Right cardiac atrium (tissue), 5 donors: Measurements from ENCODE around the gene CELF1. TPM values are rescaled to one million over a fixed set of nuclear protein-coding genes. Genes with fewer than 3 reads are reported as not detected.
"Not testable (repeated sequence)": the region's sequence is repeated elsewhere in the genome, so short reads cannot be mapped to it uniquely, and the experiment has no call there.

Experiments used
- ATAC-seq, 2 donors: fragments of 200-7000 bp; cut with Tn5 transposase; one replicate each; pipeline versions ENCODE4 v1.8.0 to v1.9.1; 2020; ENCODE audit warnings: moderate library complexity in 2 of 2, mild to moderate bottlenecking in 1 of 2
- DNase-seq, 3 donors: peaks; one replicate each; pipeline ENCODE4 v3.0.0-alpha.2; 2020
- H3K27ac ChIP-seq: one replicate; pipeline ENCODE4 v1.5.1; 2013; ENCODE audit warnings: mild to moderate bottlenecking, low read length, control low read depth, moderate library complexity
- H3K27me3 ChIP-seq: one replicate; pipeline ENCODE4 v1.6.1; 2013; ENCODE audit not compliant: control insufficient read depth, insufficient read depth
- H3K4me1 ChIP-seq: one replicate; pipeline ENCODE4 v1.6.1; 2013; ENCODE audit warnings: low read length; ENCODE audit not compliant: control insufficient read depth, insufficient read depth
- H3K4me3 ChIP-seq: one replicate; pipeline ENCODE4 v1.5.1; 2013; ENCODE audit warnings: low read length, control low read depth
- H3K9me3 ChIP-seq: one replicate; pipeline ENCODE4 v1.6.1; 2013; ENCODE audit warnings: low read length; ENCODE audit not compliant: control insufficient read depth
- WGBS: extraction: QIAGEN DNeasy Blood & Tissue Kit; methylation state at CpG from one replicate; pipeline ENCODE4 v1.1.7; 2013; 5-methylcytosine and 5-hydroxymethylcytosine counted together
- intact Hi-C, 4 donors: fragments of 100-400 bp; cut with DNase I; formaldehyde crosslinking; loops; one replicate each; pipeline versions ENCODE4 v1.11.0 to v1.14.0; 2022 to 2023
- polyA plus RNA-seq: library from polyadenylated mRNA; stranded (reverse); fragments of 200-250 nt; gene quantifications from one replicate; pipeline ENCODE4 v1.2.3, GENCODE V29; 2013
- total RNA-seq, 4 donors: library from RNA; stranded (reverse); fragmentation: NEBNext Ultra II Directional; extraction: Animal tissue kit (Norgen Biotek cat#: 25700); gene quantifications; one replicate each; pipeline ENCODE4 v1.2.1, GENCODE V29; 2021
- donor health status: healthy with polysubstance abuse.
- donor health status: DM: no; HTN: yes; CAD: no.
- donor health status: DM: no; HTN: no; CAD: no.
- donor health status: DM: no; HTN: yes; CAD: no; lungs with severe emphysema.
- donor health status: DM: yes; HTN: yes; CAD: no.

Gene CELF1
- total and polyA plus RNA-seq, 5 donors = 26.9 to 79.8 (median 70.7) TPM

DNA sequence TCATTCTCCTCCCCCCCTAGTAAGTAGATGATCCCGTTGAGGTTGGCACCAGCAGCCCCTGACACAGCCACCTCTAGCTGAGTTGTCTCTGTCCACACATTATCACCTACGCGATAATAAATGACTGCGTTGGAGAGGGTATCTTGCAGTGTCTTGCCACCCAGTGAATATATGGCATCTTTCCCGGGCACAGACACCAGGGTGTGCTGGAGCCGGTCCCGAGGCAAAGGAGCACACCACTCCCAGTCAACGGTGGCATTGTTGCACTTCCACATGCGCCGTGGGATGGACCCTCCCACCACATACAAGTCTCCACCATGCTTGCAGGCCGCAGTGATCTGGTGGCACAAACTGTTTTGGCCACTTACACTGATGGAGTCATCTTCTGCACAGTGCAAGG, 20.4 kb upstream of the CELF1 start:
- whole genome bisulfite sequencing = 71% methylated on average over 11 of the region's 11 CpGs
- DNase-seq (peak in 2 of 3 donors; percentile 64 to 67), ATAC-seq (peak; percentile 83 to 90)

DNA sequence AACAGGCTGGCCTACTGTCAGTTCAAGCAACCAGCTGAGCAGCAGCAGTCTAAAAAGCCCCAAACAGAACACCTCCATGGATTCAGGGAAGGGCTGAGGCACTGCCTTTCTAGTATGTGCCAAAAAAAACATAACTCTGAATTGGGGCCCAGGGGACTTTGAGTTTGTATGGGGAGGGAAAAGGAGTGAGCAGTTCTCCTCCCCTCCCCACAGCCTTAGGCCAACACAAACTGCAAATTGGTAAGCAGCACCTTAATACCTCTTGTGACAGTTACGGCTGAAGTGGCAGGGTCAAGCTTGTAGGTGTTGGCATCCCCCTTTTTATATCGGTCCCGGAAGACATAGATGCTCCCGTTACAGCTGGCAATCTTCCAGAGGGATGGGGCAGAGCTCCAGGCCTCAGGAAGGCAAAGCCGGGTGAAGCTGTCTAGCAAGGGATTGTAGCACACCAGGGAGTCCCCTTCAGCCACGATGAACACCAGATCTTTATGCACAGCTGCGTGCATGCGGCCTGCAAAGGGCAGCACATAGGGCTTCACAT, 19.9 kb upstream of the CELF1 start:
- no peak for DNase-seq
- 32% methylated on average over 8 of the region's 8 CpGs for WGBS

More for the DNA sequence above, 20.4 kb upstream of the CELF1 start:
- Histone ChIP-seq H3K4me3 (no peak overlapping the region), H3K4me1 (peaks cover 15% of the 10 kb centered on the region), H3K27me3 (no peaks in the 10 kb centered on the region), H3K27ac (no peak overlapping the region), H3K9me3 (no peaks in the 10 kb centered on the region)
- intact Hi-C loops = no loop called here

DNA sequence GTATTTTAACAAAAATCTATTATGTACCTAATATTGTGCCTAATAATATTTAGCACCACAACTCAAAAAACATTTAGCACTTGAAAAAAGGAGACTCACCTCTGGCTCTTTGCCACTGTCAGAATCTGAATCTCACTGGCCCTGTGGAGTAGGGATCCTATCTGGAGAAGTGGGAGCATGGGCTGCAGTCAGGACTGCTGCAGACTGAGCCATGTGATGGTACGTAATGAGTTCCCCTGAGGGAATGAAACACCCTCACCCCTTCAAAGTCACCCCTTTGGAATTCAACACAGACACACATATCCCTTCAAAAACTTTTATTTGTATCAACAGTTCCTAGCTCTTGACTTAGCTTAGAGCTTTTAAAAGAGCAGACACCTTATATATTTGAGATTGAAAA, 19.0 kb upstream of the CELF1 start:
- no peak overlapping the region for H3K27ac ChIP-seq
- no peaks in the 10 kb centered on the region for H3K27me3 ChIP-seq
- no peak for ATAC-seq
- H3K4me1 ChIP-seq = peaks cover 9% of the 10 kb centered on the region
- intact Hi-C loops = no loop called here
- no peak overlapping the region for H3K4me3 ChIP-seq
- H3K9me3 ChIP-seq = no peaks in the 10 kb centered on the region
- 48% methylated on average over 1 of the region's 1 CpG for WGBS
- no peak for DNase-seq

More for the DNA sequence above, 19.9 kb upstream of the CELF1 start:
- Histone ChIP-seq H3K4me1 (peaks cover 13% of the 10 kb centered on the region), H3K27me3 (no peaks in the 10 kb centered on the region), H3K27ac (peak overlapping the region; percentile 40), H3K4me3 (no peak overlapping the region), H3K9me3 (no peaks in the 10 kb centered on the region)
- ATAC-seq = peak; percentile 34 to 46
- intact Hi-C loops = no loop called here

DNA sequence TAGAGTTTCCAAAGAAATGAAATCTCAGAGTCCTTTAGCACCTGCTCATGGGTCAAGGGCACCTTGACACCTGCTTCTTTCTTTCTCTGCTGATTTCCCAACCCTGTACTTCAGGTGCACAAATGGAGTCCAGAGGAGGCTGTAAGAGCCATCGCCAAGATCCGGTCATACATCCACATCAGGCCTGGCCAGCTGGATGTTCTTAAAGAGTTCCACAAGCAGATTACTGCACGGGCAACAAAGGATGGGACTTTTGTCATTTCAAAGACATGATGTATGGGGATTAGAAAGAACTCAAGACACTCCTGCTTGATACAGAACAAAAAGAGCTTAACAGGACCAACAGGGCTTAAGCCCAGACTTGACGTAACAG, 18.4 kb upstream of the CELF1 start:
- ATAC-seq (no peak), DNase-seq (no peak)
- no peaks in the 10 kb centered on the region for H3K27me3 ChIP-seq
- peaks cover 9% of the 10 kb centered on the region for H3K4me1 ChIP-seq
- H3K9me3 ChIP-seq = no peaks in the 10 kb centered on the region
- WGBS = 81% methylated on average over 4 of the region's 4 CpGs
- H3K27ac ChIP-seq = no peak overlapping the region
- intact Hi-C loops = no loop called here
- H3K4me3 ChIP-seq = no peak overlapping the region

DNA sequence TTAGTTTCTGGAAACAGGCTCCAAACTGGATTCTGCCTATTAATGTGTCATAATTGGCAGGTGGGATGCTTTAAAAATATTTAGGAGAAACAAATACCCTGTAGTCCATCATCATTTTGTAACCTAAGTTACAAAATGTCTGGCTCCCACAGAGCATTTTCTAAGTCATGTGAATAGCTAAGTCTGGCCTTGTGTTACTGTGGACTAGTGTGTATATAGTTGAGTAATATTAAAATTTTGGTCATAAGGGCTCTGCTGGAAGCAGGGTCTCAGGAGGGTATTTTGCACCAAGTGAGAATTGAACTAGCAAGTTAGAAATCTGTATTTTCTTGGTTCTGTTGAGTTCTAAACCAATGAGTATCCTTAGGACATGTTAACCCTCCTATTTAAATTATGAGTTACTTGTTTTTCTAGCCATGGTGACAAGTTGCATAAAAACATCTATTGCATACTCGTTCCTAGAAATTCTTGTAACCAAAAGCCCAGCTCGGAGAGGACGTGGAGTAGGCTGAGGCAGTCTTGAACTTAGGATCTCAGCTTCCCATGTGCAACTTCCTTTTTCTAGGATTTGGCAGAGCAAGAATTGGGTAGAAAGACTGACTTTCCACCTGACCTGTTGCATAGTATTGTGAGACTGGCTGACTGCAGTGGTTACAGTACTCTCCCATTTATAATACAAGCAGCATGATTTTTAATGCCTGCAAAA, 17.9 kb upstream of the CELF1 start:
- H3K4me3 ChIP-seq = no peak overlapping the region
- no peaks in the 10 kb centered on the region for H3K9me3 ChIP-seq
- H3K27ac ChIP-seq = no peak overlapping the region
- DNase-seq (no peak), ATAC-seq (no peak)
- intact Hi-C loops = no loop called here
- no peaks in the 10 kb centered on the region for H3K27me3 ChIP-seq
- H3K4me1 ChIP-seq = peaks cover 9% of the 10 kb centered on the region
- 87% methylated on average over 3 of the region's 3 CpGs for WGBS

DNA sequence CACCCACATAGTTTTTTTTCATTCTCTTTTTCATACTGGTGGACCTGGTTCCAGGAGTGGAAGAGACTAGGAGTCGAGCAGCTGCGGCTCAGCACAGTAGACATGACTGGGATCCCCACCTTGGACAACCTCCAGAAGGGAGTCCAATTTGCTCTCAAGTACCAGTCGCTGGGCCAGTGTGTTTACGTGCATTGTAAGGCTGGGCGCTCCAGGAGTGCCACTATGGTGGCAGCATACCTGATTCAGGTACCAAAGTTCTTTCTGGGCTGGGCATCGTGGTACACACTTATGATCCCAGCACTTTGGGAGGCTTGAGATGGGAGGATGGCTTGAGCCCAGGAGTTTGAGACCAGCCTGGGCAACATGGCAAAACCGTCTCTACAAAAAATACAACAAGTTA, 16.7 kb upstream of the CELF1 start:
- H3K27ac ChIP-seq = no peak overlapping the region
- H3K27me3 ChIP-seq = no peaks in the 10 kb centered on the region
- no peak overlapping the region for H3K4me3 ChIP-seq
- intact Hi-C loops = no loop called here
- DNase-seq (no peak), ATAC-seq (no peak)
- H3K4me1 ChIP-seq = peaks cover 9% of the 10 kb centered on the region
- no peaks in the 10 kb centered on the region for H3K9me3 ChIP-seq
- 95% methylated on average over 7 of the region's 7 CpGs for WGBS

DNA sequence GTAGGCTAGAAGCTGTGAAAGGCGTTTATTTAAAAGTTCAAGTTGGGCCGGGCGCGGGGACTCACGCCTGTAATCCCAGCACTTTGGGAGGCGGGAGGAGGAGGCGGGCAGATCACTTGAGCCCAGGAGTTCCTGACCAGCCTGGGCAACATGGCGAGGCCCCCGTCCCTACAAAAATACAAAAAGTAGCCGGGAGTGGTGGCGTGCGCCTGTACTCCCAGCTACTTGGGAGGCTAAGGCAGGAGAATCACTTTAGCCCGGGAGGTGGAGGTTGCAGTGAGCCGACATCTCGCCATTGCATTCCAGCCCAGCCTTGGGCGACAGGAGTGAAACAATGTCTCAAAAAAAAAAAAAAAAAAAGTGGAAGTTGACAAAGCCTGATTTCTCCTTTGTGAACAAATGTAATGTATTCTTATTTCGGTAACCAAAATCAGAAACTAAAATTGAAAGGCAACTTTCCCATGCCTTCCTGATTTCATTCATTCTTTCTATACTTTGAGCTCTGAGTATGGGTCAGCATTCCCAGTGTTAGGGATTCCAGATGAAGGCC, 13.3 kb upstream of the CELF1 start:
- intact Hi-C loops = no loop called here
- ATAC-seq (no peak), DNase-seq (no peak)
- H3K27me3 ChIP-seq = no peaks in the 10 kb centered on the region
- no peaks in the 10 kb centered on the region for H3K4me1 ChIP-seq
- peak overlapping the region; percentile 57 for H3K4me3 ChIP-seq
- no peak overlapping the region for H3K27ac ChIP-seq
- 47% methylated on average over 17 of the region's 17 CpGs for WGBS
- no peaks in the 10 kb centered on the region for H3K9me3 ChIP-seq

DNA sequence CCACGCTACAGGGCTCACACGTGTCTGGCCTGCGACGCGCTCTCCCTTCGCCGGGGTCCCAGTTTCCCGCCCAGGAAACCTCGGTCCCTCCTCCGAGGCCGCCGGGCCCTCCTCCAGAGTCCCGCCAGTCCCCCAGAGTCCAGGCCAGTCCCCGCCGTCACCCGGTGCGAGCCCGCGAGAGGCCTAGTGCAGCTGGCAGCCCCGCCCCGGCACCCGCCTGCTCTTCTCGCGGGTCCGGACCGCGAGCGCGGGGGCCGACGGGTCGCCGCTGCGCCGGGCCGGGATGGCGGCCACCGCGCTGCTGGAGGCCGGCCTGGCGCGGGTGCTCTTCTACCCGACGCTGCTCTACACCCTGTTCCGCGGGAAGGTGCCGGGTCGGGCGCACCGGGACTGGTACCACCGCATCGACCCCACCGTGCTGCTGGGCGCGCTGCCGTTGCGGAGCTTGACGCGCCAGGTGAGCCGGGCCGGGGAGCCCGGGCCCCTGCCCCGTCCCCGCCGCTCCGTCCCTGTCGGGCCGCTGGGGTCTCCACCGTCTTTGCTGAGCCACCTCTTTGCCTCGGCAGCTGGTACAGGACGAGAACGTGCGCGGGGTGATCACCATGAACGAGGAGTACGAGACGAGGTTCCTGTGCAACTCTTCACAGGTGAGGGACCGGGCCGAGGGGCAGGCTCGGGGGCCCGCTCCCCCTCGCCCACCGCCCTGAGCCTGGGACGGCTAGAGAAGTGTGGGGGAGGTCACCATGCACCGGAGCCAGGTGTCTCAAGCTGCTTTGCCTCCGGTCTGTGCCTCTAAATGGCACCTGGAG, 12.6 kb upstream of the CELF1 start, which contains the start of gene PTPMT1:
Gene PTPMT1, plus strand, starts transcription at position 260 of the 809 bp plus-strand sequence. Its CDS starts 24 bp downstream, at position 284.
- DNase-seq = peak; percentile 82 to 93 (median 91)
- WGBS = under 1% methylated on average over 86 of the region's 86 CpGs
- Histone ChIP-seq H3K27ac (peak within 1 kb of the TSS; percentile 4), H3K9me3 (no peaks in the 10 kb centered on the region), H3K27me3 (no peaks in the 10 kb centered on the region), H3K4me3 (peak within 1 kb of the TSS; percentile 57), H3K4me1 (no peaks in the 10 kb centered on the region)
- intact Hi-C loops = no loop called here
- ATAC-seq = peak; percentile 95 to 96

DNA sequence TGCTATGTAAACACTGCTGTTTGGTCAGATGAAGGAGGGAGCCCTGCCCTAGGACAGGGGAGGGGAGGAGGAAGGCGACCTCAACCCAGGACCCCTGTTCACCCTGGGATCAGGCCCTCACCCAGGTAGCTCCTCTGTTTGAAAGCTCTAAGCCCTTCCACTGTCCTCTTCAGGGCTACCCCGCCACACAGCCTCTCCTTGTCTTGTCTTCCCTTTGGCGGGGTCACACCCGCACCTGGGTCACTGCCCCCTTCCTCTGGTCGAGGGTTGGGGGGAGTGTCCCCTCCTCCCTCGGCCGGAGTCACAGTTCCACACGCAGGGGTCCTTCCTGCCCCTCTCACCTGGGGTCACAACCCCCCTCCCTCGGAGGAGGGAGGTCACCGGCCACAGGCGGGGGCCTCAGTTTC, 12.0 kb upstream of the CELF1 start:
- no peaks in the 10 kb centered on the region for H3K4me1 ChIP-seq
- DNase-seq = peak in 1 of 3 donors; percentile 65
- H3K4me3 ChIP-seq = peak overlapping the region; percentile 57
- H3K27ac ChIP-seq = peak overlapping the region; percentile 4
- intact Hi-C loops = no loop called here
- ATAC-seq = no peak
- H3K27me3 ChIP-seq = no peaks in the 10 kb centered on the region
- WGBS = 16% methylated on average over 11 of the region's 11 CpGs
- no peaks in the 10 kb centered on the region for H3K9me3 ChIP-seq

DNA sequence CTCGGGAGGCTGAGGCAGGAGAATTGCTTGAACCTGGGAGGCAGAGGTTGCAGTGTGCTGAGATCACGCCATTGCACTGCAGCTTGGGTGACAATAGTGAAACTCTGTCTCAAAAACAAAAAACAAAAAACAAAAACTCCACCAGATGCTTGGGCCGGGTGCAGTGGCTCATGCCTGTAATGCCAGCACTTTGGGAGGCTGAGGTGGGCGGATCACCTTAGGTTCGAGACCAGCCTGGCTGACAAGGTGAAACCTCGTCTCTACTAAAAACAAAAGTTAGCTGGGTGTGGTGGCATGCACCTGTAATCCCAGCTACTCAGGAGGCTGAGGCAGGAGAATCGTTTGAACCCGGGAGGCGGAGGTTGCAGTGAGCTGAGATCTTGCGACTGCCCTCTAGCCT, 11.4 kb upstream of the CELF1 start:
- H3K9me3 ChIP-seq, H3K27ac ChIP-seq, ATAC-seq, H3K27me3 ChIP-seq, intact Hi-C loops, H3K4me3 ChIP-seq, DNase-seq, H3K4me1 ChIP-seq: not testable (repeated sequence)
- 97% methylated on average over 10 of the region's 10 CpGs for WGBS

DNA sequence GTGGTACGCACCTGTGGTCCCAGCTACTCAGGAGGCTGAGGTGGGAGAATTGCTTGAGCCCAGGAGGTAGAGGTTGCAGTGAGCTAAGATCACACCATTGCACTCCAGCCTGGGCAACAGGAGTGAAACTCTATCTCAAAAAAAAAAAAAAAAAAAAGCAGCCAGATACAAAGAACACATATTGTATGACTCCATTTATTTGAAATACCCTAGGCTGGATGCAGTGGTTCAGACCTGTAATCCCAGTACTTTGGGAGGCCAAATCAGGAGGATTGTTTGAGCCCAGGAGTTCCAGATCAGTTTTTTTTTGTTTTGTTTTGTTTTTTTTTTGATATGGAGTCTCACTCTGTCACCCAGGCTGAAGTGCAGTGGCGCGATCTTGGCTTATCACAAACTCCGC, 9.5 kb upstream of the CELF1 start:
- H3K27me3 ChIP-seq, H3K4me3 ChIP-seq, intact Hi-C loops, H3K4me1 ChIP-seq, DNase-seq, H3K9me3 ChIP-seq, ATAC-seq, H3K27ac ChIP-seq: not testable (repeated sequence)
- 94% methylated on average over 4 of the region's 4 CpGs for WGBS
